Ascending aorta (tissue), 2 donors: ENCODE results near the gene GLT8D2. TPM values are rescaled to one million over a fixed set of nuclear protein-coding genes. Genes with fewer than 3 reads are reported as not detected.
"Not testable (repeated sequence)": the region's sequence is repeated elsewhere in the genome, so short reads cannot be mapped to it uniquely, and the experiment has no call there.

Experiments used
- DNase-seq, 2 donors: peaks; one replicate each; pipeline ENCODE4 v3.0.0-alpha.2; 2019; ENCODE audit warnings: low spot score in 2 of 2
- H3K27ac ChIP-seq, 2 donors: fragments of 200-600 bp; sonication (generic); one replicate each; pipeline ENCODE4 v1.5.1; 2016 to 2017; ENCODE audit warnings: mild to moderate bottlenecking in 1 of 2
- H3K27me3 ChIP-seq: fragments of 200-600 bp; sonication (generic); one replicate; pipeline ENCODE4 v1.5.1; 2017
- H3K36me3 ChIP-seq, 2 donors: fragments of 200-600 bp; sonication (generic); one replicate each; pipeline ENCODE4 v1.5.1; 2016
- H3K4me1 ChIP-seq, 2 donors: fragments of 200-600 bp; sonication (generic); one replicate each; pipeline ENCODE4 v1.5.1; 2016 to 2017; ENCODE audit warnings: mild to moderate bottlenecking in 1 of 2
- H3K4me3 ChIP-seq, 2 donors: fragments of 200-600 bp; sonication (generic); one replicate each; pipeline ENCODE4 v1.5.1; 2016 to 2017; ENCODE audit warnings: mild to moderate bottlenecking in 1 of 2
- H3K9me3 ChIP-seq, 2 donors: fragments of 200-600 bp; sonication (generic); one replicate each; pipeline ENCODE4 v1.5.1; 2016
- intact Hi-C: fragments of 100-400 bp; cut with DNase I; formaldehyde crosslinking; loops from one replicate; pipeline ENCODE4 v1.15.1; 2023
- total RNA-seq: library from RNA; depleted of rRNA; stranded (reverse); fragments of >200 nt; gene quantifications from one replicate; pipeline ENCODE4 v1.1.0, GENCODE V29; 2016
- TF ChIP-seq, protein P1 (sequence below), 3 experiments: fragments of 200-600 bp in 2 of 3; fragments of 450-650 bp in 1 of 3; sonication (generic) in 2 of 3; IDR thresholded peaks; one replicate each; pipeline ENCODE4 v1.5.1; 2016 to 2019; ENCODE audit warnings: antibody characterized with exemption in 3 of 3, mild to moderate bottlenecking in 1 of 3, moderate library complexity in 1 of 3

The GLT8D2 gene
- total RNA-seq, 1 donor from 2014 or later, result 72.3 TPM

DNA sequence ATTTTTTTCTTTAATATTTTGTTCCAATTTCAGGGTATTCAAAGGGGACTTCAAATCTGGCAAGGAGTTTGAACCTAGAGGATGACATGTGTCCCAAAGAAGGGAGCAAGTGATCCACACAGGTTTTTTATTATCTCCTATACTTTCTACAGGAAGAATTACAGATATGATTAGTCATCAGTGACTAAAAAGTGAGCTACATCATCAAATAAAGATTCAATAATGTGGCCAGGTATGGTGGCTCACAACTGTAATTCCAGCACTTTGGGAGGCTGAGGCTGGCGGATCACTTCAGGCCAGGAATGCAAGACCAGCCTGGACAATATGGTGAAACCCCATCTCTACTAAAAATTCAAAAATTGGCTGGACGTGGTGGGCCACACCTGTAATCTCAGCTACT lies 24.2 kb downstream of the GLT8D2 start:
- Histone ChIP-seq H3K4me1 (no peaks in the 10 kb centered on the region), H3K4me3 (no peak overlapping the region), H3K9me3 (no peaks in the 10 kb centered on the region), H3K36me3 (no peaks in the 10 kb centered on the region), H3K27ac (no peak overlapping the region), H3K27me3 (no peaks in the 10 kb centered on the region)
- no peak for DNase-seq
- TF ChIP-seq, protein P1, sequence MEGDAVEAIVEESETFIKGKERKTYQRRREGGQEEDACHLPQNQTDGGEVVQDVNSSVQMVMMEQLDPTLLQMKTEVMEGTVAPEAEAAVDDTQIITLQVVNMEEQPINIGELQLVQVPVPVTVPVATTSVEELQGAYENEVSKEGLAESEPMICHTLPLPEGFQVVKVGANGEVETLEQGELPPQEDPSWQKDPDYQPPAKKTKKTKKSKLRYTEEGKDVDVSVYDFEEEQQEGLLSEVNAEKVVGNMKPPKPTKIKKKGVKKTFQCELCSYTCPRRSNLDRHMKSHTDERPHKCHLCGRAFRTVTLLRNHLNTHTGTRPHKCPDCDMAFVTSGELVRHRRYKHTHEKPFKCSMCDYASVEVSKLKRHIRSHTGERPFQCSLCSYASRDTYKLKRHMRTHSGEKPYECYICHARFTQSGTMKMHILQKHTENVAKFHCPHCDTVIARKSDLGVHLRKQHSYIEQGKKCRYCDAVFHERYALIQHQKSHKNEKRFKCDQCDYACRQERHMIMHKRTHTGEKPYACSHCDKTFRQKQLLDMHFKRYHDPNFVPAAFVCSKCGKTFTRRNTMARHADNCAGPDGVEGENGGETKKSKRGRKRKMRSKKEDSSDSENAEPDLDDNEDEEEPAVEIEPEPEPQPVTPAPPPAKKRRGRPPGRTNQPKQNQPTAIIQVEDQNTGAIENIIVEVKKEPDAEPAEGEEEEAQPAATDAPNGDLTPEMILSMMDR (IDR thresholded peaks at IDR 0.05), result no peak
- intact Hi-C loops, result no loop called here

DNA sequence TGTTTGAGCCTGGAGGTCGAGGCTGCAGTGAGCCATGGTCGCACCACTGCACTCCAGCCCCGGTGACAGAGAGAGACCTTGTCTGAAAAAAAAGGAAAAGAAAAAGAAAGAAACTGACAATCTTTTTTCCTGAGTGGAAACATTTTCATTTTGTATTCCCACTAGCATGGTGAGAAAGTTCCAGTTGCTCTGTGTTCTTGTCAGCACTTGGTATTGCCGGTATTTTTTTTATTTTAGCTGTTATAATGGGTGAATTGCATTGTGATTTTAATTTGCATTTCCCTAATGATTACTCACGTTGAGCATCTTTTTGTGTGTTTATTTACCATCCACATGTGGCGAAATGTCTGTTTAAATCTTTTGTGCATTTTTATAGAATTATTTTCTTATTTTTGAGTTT lies 25.6 kb downstream of the GLT8D2 start:
- H3K27me3 ChIP-seq, result no peaks in the 10 kb centered on the region
- H3K4me1 ChIP-seq, result no peaks in the 10 kb centered on the region
- H3K36me3 ChIP-seq, result no peaks in the 10 kb centered on the region
- TF ChIP-seq, protein P1 (IDR thresholded peaks at IDR 0.05), result no peak
- no peak overlapping the region for H3K4me3 ChIP-seq
- intact Hi-C loops, result no loop called here
- no peaks in the 10 kb centered on the region for H3K9me3 ChIP-seq
- DNase-seq, result no peak
- H3K27ac ChIP-seq, result no peak overlapping the region

DNA sequence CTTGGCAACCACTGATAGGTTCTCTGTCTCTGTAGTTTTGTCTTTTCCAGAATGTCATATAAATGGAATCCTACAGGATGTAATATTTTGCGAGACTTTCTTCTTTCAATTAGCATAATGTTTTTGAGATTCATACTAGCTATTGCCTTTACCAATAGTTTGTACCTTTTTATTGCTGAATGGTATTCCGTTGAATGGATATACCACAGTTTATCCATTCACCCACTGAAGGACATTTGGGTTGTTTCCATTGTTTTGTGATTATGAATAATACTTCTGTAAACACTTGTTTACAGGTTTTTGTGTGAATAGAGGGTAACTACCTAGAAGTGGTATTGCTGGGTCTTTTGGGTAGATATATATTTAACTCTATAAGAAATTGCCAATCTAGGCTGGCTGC lies 26.3 kb downstream of the GLT8D2 start:
- no peak overlapping the region for H3K4me3 ChIP-seq

DNA sequence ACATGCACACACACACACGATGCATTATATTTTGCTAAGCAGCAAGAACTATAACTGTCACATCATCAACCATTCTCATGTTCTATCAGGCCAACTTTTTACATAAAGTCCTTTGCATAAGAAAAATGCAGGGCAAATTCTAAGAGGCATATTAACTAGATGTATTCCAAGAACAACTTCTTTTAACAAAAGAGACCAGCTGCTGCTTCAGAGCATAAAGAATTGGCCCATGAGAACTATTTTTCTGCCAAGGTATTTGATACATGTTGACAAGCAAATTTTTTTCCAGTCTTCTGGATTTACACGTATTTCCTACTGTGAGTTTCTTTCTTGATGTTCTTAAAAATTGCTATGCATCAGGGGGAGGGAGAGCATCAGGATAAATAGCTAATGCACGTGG lies 27.2 kb downstream of the GLT8D2 start:
- H3K4me3 ChIP-seq, result no peak overlapping the region
- no peaks in the 10 kb centered on the region for H3K9me3 ChIP-seq
- intact Hi-C loops, result no loop called here
- no peak overlapping the region for H3K27ac ChIP-seq
- DNase-seq, result no peak
- TF ChIP-seq, protein P1 (IDR thresholded peaks at IDR 0.05), result no peak
- H3K36me3 ChIP-seq, result no peaks in the 10 kb centered on the region
- H3K4me1 ChIP-seq, result no peaks in the 10 kb centered on the region
- H3K27me3 ChIP-seq, result no peaks in the 10 kb centered on the region

More for the DNA sequence above, 26.3 kb downstream of the GLT8D2 start:
- H3K36me3 ChIP-seq, result no peaks in the 10 kb centered on the region
- TF ChIP-seq, protein P1 (IDR thresholded peaks at IDR 0.05), result no peak
- DNase-seq, result no peak
- no peaks in the 10 kb centered on the region for H3K4me1 ChIP-seq
- no peak overlapping the region for H3K27ac ChIP-seq
- no peaks in the 10 kb centered on the region for H3K9me3 ChIP-seq
- H3K27me3 ChIP-seq, result no peaks in the 10 kb centered on the region
- intact Hi-C loops, result no loop called here

GRCh38 chr12:104021862-104022261 lies 28.1 kb downstream of the GLT8D2 start:
- H3K27me3 ChIP-seq, H3K4me3 ChIP-seq, H3K27ac ChIP-seq, intact Hi-C loops, H3K9me3 ChIP-seq, H3K36me3 ChIP-seq, DNase-seq, H3K4me1 ChIP-seq: not testable (repeated sequence)

DNA sequence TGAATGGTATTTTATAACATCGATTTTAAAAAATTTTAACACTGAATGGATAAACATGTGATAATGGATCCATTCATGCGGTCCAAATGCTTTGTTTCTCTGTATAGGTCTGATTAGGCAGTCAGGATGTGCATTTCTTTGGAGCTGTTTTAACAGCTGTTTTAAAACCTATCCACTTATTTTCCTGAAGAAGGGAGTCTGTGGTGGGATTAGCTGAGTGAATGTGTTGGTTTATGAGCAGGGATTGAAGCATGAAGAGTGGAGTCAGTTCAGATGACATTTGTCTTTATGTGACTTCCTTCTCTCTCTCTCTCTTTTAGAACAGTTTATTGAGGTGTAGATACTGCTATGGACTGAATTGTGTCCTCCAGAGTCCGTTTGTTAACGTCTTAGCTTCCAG lies 37.7 kb downstream of the GLT8D2 start:
- intact Hi-C loops, result no loop called here
- Histone ChIP-seq H3K4me3 (no peak overlapping the region), H3K4me1 (no peaks in the 10 kb centered on the region), H3K27me3 (no peaks in the 10 kb centered on the region), H3K27ac (no peak overlapping the region), H3K9me3 (no peaks in the 10 kb centered on the region), H3K36me3 (peaks cover 15% of the 10 kb centered on the region in 2 donors)
- TF ChIP-seq, protein P1 (IDR thresholded peaks at IDR 0.05), result no peak
- no peak for DNase-seq
